ENCODE results near the gene FAAP20.

The FAAP20 gene

GRCh38 chr1:2183937-2184334, 10.6 kb downstream of the FAAP20 start:
- TF ChIP-seq ZNF8 (CRISPR knock-in tag; IDR thresholded peaks at IDR 0.05): no peak
- TF ChIP-seq PATZ1 (CRISPR knock-in tag; IDR thresholded peaks at IDR 0.05; ENCODE audit: borderline replicate concordance): no peak
- TF ChIP-seq BACH2 (CRISPR knock-in tag; IDR thresholded peaks at IDR 0.05; ENCODE audit: borderline replicate concordance): no peak
- no peak for TF ChIP-seq CREB5 (CRISPR knock-in tag; IDR thresholded peaks at IDR 0.05; ENCODE audit: low read depth)
- TF ChIP-seq CSDC2 (CRISPR knock-in tag; IDR thresholded peaks at IDR 0.05): no peak
- no peak for TF ChIP-seq OSR1 (CRISPR knock-in tag; IDR thresholded peaks at IDR 0.05)
- TF ChIP-seq PPARA (CRISPR knock-in tag; IDR thresholded peaks at IDR 0.05; ENCODE audit: borderline replicate concordance): no peak
- no peak for TF ChIP-seq GLIS3 (CRISPR knock-in tag; IDR thresholded peaks at IDR 0.05)
- no peak for TF ChIP-seq ZFP30 (CRISPR knock-in tag; IDR thresholded peaks at IDR 0.05)
- no peak for TF ChIP-seq ESRRG (CRISPR knock-in tag; IDR thresholded peaks at IDR 0.05)
- no peak for TF ChIP-seq ISL1 (CRISPR knock-in tag; IDR thresholded peaks at IDR 0.05)
- no peak for TF ChIP-seq RARB (CRISPR knock-in tag; IDR thresholded peaks at IDR 0.05)
- no peak for TF ChIP-seq TCF4 (CRISPR knock-in tag; IDR thresholded peaks at IDR 0.05; ENCODE audit: borderline replicate concordance)
- no peak for TF ChIP-seq ZNF565 (CRISPR knock-in tag; conservative IDR thresholded peaks at IDR 0.05; ENCODE audit: low read depth)
- no peak for ATAC-seq

- no peak for ATAC-seq
- TF ChIP-seq ESRRG (CRISPR knock-in tag; IDR thresholded peaks at IDR 0.05) (no peak), ZNF565 (CRISPR knock-in tag; conservative IDR thresholded peaks at IDR 0.05; ENCODE audit: low read depth) (no peak), BACH2 (CRISPR knock-in tag; IDR thresholded peaks at IDR 0.05; ENCODE audit: borderline replicate concordance) (no peak), PPARA (CRISPR knock-in tag; IDR thresholded peaks at IDR 0.05; ENCODE audit: borderline replicate concordance) (no peak), TSHZ2 (CRISPR knock-in tag; IDR thresholded peaks at IDR 0.05) (no peak), ZFP30 (CRISPR knock-in tag; IDR thresholded peaks at IDR 0.05) (no peak), ZFP3 (CRISPR knock-in tag; IDR thresholded peaks at IDR 0.05) (no peak), CREB5 (CRISPR knock-in tag; IDR thresholded peaks at IDR 0.05; ENCODE audit: low read depth) (no peak), PATZ1 (CRISPR knock-in tag; IDR thresholded peaks at IDR 0.05; ENCODE audit: borderline replicate concordance) (no peak), ISL1 (CRISPR knock-in tag; IDR thresholded peaks at IDR 0.05) (no peak), POU6F1 (CRISPR knock-in tag; IDR thresholded peaks at IDR 0.05; ENCODE audit: borderline replicate concordance, low read depth) (no peak), ARNTL (CRISPR knock-in tag; IDR thresholded peaks at IDR 0.05; ENCODE audit: borderline replicate concordance, low read depth) (no peak)
These were observed 12.2 kb downstream of the FAAP20 start for GRCh38 chr1:2182376-2182775.

- ATAC-seq: no peak
- TF ChIP-seq POU6F1 (CRISPR knock-in tag; IDR thresholded peaks at IDR 0.05; ENCODE audit: borderline replicate concordance, low read depth) (no peak), TSHZ2 (CRISPR knock-in tag; IDR thresholded peaks at IDR 0.05) (no peak), ZC3H10 (CRISPR knock-in tag; IDR thresholded peaks at IDR 0.05) (no peak), CSRNP3 (CRISPR knock-in tag; IDR thresholded peaks at IDR 0.05) (no peak)
These were observed 12.8 kb downstream of the FAAP20 start for GRCh38 chr1:2181752-2182151.

Data from SK-N-SH treated with all-trans-retinoic acid at 6 μM for 48 hours (cell line).